Activated naive CD4-positive, alpha-beta T cell treated with anti-CD3 and anti-CD28 coated beads, Interleukin-2, amount 10 ng/mL, durations not matched to agents 5 hours and 36 hours (primary cell): ENCODE measurements around the gene PWWP2B. TPM values are rescaled to one million over a fixed set of nuclear protein-coding genes. Genes with fewer than 3 reads are reported as not detected.

Experiments used
- total RNA-seq, 2 experiments: library from RNA; stranded (reverse); gene quantifications; one replicate each; pipeline ENCODE4 v1.2.3, GENCODE V29; 2021

PWWP2B gene
- total RNA-seq, result 10 to 100 TPM; 13.0 to 14.0 TPM

GRCh38 chr10:132397036-132397541 lies at the start of gene PWWP2B:
Gene PWWP2B (plus strand): TSS chr10:132397200. CDS start chr10:132397227, 27 bp downstream.

Other genes with a start within 250 kb of the PWWP2B start
- 1 to 10 TPM; 6.4 to 6.8 TPM for gene DPYSL4, start 210.3 kb upstream of the PWWP2B start, total RNA-seq
- 1 to 10 TPM; 9.3 to 9.7 TPM for gene STK32C, start 89.2 kb upstream of the PWWP2B start, total RNA-seq
- 1 to 10 TPM; 4.5 to 6.2 TPM for gene LRRC27, start 65.0 kb upstream of the PWWP2B start, total RNA-seq
- 10 to 100 TPM; 14.4 to 15.3 TPM for gene INPP5A, start 140.6 kb downstream of the PWWP2B start, total RNA-seq